IMR-90 (cell line): ENCODE results near the gene AFG1L. TPM values are rescaled to one million over a fixed set of nuclear protein-coding genes. Genes with fewer than 3 reads are reported as not detected.

Source experiments
- ATAC-seq: fragments of 200-7000 bp; cut with Tn5 transposase; 2 replicates; pipeline ENCODE4 v1.9.1; 2020; ENCODE audit warnings: low read depth, mild to moderate bottlenecking, moderate library complexity
- BruUV-seq: library from RNA; stranded (reverse); fragments of 400-500 nt; replicated peaks from 2 replicates; lab custom pipeline; 2021; lab: Mats Ljungman, UMichigan
- CTCF ChIA-PET: fragments of 300-600 bp; formaldehyde crosslinking; extraction: SDS; loops from one replicate; lab custom pipeline; 2021; ENCODE audit warnings: antibody characterized with exemption; lab: Yijun Ruan, JAX
- POLR2A ChIA-PET: fragments of 300-600 bp; sonication (Branson Sonifier 250); formaldehyde crosslinking; loops from one replicate; lab custom pipeline; 2022; ENCODE audit warnings: antibody characterized with exemption; ENCODE audit not compliant: unreplicated experiment; lab: Charles Lee
- DNase-seq: peaks from one replicate; pipeline ENCODE4 v3.0.0; 2013
- H2AFZ ChIP-seq: replicated peaks from 2 replicates; pipeline ENCODE3; 2013; ENCODE audit warnings: low read length, mild to moderate bottlenecking; ENCODE audit not compliant: poor library complexity
- H2AK5ac ChIP-seq: 2 replicates; pipeline ENCODE4 v1.6.1; 2013; ENCODE audit warnings: low read depth, low read length, inconsistent platforms
- H2AK9ac ChIP-seq: replicated peaks from 2 replicates; pipeline ENCODE3; 2013; ENCODE audit warnings: mild to moderate bottlenecking, low read depth, low read length, moderate library complexity; ENCODE audit not compliant: poor library complexity
- H2BK120ac ChIP-seq: 2 replicates; pipeline ENCODE4 v1.6.1; 2013; ENCODE audit warnings: low read depth, low read length, inconsistent platforms
- H2BK15ac ChIP-seq: 3 replicates; pipeline ENCODE4 v1.6.1; 2013; ENCODE audit warnings: low read depth, low read length, inconsistent platforms
- H2BK20ac ChIP-seq: 2 replicates; pipeline ENCODE4 v1.6.1; 2013; ENCODE audit warnings: low read depth, mild to moderate bottlenecking, inconsistent platforms, low read length, moderate library complexity
- H2BK5ac ChIP-seq: 2 replicates; pipeline ENCODE4 v1.6.1; 2013; ENCODE audit warnings: mild to moderate bottlenecking, low read depth, low read length, inconsistent platforms; ENCODE audit not compliant: poor library complexity, severe bottlenecking
- H3K14ac ChIP-seq: replicated peaks from 2 replicates; pipeline ENCODE4 v1.6.1; 2013; ENCODE audit warnings: low read depth, low read length, inconsistent platforms
- H3K18ac ChIP-seq: 2 replicates; pipeline ENCODE4 v1.6.1; 2013; ENCODE audit warnings: low read depth, low read length, control low read depth
- H3K23ac ChIP-seq: 2 replicates; pipeline ENCODE4 v1.6.1; 2013; ENCODE audit warnings: low read depth, low read length, inconsistent platforms
- H3K27ac ChIP-seq: 2 replicates; pipeline ENCODE4 v1.5.1; 2013; ENCODE audit warnings: mild to moderate bottlenecking, control low read depth, low read length; ENCODE audit not compliant: insufficient read depth
- H3K27me3 ChIP-seq: 2 replicates; pipeline ENCODE4 v1.6.1; 2013; ENCODE audit warnings: low read length; ENCODE audit not compliant: control insufficient read depth, insufficient read depth
- H3K36me3 ChIP-seq: 2 replicates; pipeline ENCODE4 v1.6.1; 2013; ENCODE audit warnings: low read length, mixed read lengths; ENCODE audit not compliant: control insufficient read depth, insufficient read depth
- H3K4ac ChIP-seq: 2 replicates; pipeline ENCODE4 v1.6.1; 2013; ENCODE audit warnings: low read depth, low read length, inconsistent platforms
- H3K4me1 ChIP-seq: 2 replicates; pipeline ENCODE4 v1.6.1; 2013; ENCODE audit warnings: low read length, mixed read lengths; ENCODE audit not compliant: control insufficient read depth, insufficient read depth
- H3K4me2 ChIP-seq: 2 replicates; pipeline ENCODE4 v1.6.1; 2013; ENCODE audit warnings: low read depth, mild to moderate bottlenecking, control low read depth, low read length, moderate library complexity
- H3K4me3 ChIP-seq: 2 replicates; pipeline ENCODE4 v1.5.1; 2013; ENCODE audit warnings: low read depth, mild to moderate bottlenecking, control low read depth, low read length, moderate library complexity; ENCODE audit not compliant: insufficient read depth
- H3K56ac ChIP-seq: 2 replicates; pipeline ENCODE4 v1.6.1; 2013; ENCODE audit warnings: low read length, inconsistent platforms; ENCODE audit not compliant: insufficient read depth; ENCODE audit errors: extremely low read depth
- H3K79me1 ChIP-seq, 2 experiments: 2 replicates each; pipeline ENCODE4 v1.6.1; 2013; ENCODE audit warnings: low read length in 2 of 2, inconsistent platforms in 1 of 2, low read depth in 1 of 2
- H3K9ac ChIP-seq: 2 replicates; pipeline ENCODE4 v1.6.1; 2013; ENCODE audit warnings: low read depth, low read length, control low read depth
- H3K9me1 ChIP-seq: 2 replicates; pipeline ENCODE4 v1.6.1; 2013; ENCODE audit warnings: low read length, inconsistent platforms; ENCODE audit not compliant: insufficient read depth
- H3K9me3 ChIP-seq: 2 replicates; pipeline ENCODE4 v1.6.1; 2013; ENCODE audit warnings: low read length; ENCODE audit not compliant: control insufficient read depth, insufficient read depth
- H4K20me1 ChIP-seq: 2 replicates; pipeline ENCODE4 v1.6.1; 2013; ENCODE audit warnings: low read length, inconsistent platforms; ENCODE audit not compliant: insufficient read depth
- H4K5ac ChIP-seq: 2 replicates; pipeline ENCODE4 v1.6.1; 2013; ENCODE audit warnings: mild to moderate bottlenecking, low read depth, low read length, control low read depth
- H4K8ac ChIP-seq, 2 experiments: 2 replicates each; pipeline ENCODE4 v1.6.1; 2013; ENCODE audit warnings: low read depth in 2 of 2, low read length in 2 of 2, control low read depth in 1 of 2, inconsistent platforms in 1 of 2
- H4K91ac ChIP-seq: 2 replicates; pipeline ENCODE4 v1.6.1; 2013; ENCODE audit warnings: low read depth, low read length, inconsistent platforms; ENCODE audit not compliant: insufficient read depth
- BHLHE40 ChIP-seq: fragments of 150-350 bp; IDR thresholded peaks from 2 replicates; pipeline ENCODE4 v1.6.1; 2016; ENCODE audit warnings: mild to moderate bottlenecking, low read depth, low read length
- CEBPB ChIP-seq: IDR thresholded peaks from 2 replicates; pipeline ENCODE4 v1.6.1; 2012; ENCODE audit warnings: low read depth, low read length, improper control_type of control experiment
- FOS ChIP-seq: fragments of 150-350 bp; IDR thresholded peaks from 2 replicates; pipeline ENCODE4 v1.6.1; 2016; ENCODE audit warnings: low read depth, low read length
- MAFK ChIP-seq: IDR thresholded peaks from 2 replicates; pipeline ENCODE4 v1.6.1; 2012; ENCODE audit warnings: low read depth, low read length, improper control_type of control experiment
- MXI1 ChIP-seq: IDR thresholded peaks from 2 replicates; pipeline ENCODE4 v1.6.1; 2012; ENCODE audit warnings: low read depth, mild to moderate bottlenecking, low read length, moderate library complexity, borderline replicate concordance
- NFE2L2 ChIP-seq: fragments of 150-350 bp; IDR thresholded peaks from 2 replicates; pipeline ENCODE4 v1.6.1; 2016; ENCODE audit warnings: low read depth, mild to moderate bottlenecking, low read length
- RAD21 ChIP-seq: IDR thresholded peaks from 2 replicates; pipeline ENCODE4 v1.6.1; 2012; ENCODE audit warnings: low read length, improper control_type of control experiment
- RCOR1 ChIP-seq: IDR thresholded peaks from 2 replicates; pipeline ENCODE4 v1.6.1; 2012; ENCODE audit warnings: mild to moderate bottlenecking, low read length, improper control_type of control experiment; ENCODE audit not compliant: insufficient replicate concordance
- RFX5 ChIP-seq: IDR thresholded peaks from 2 replicates; pipeline ENCODE4 v1.8.0; 2012; ENCODE audit warnings: low read depth, mild to moderate bottlenecking, low read length, moderate library complexity
- SMC3 ChIP-seq: fragments of 150-350 bp; IDR thresholded peaks from 2 replicates; pipeline ENCODE4 v1.6.1; 2016; ENCODE audit warnings: low read depth, mild to moderate bottlenecking, antibody characterized with exemption, low read length, moderate library complexity
- USF2 ChIP-seq: fragments of 150-350 bp; IDR thresholded peaks from 2 replicates; pipeline ENCODE4 v1.6.1; 2017; ENCODE audit warnings: mild to moderate bottlenecking, antibody characterized with exemption, low read length, low read depth
- WGBS, 2 experiments: methylation state at CpG; one replicate each; pipeline versions ENCODE4 v1.1.5 to v1.1.7; 2013; ENCODE audit warnings: missing lambda C conversion rate in 2 of 2; ENCODE audit not compliant: insufficient read length in 1 of 2; ENCODE audit errors: extremely low coverage in 2 of 2; 5-methylcytosine and 5-hydroxymethylcytosine counted together
- dilution Hi-C: fragments of 300-500 bp; cut with HindIII; formaldehyde crosslinking; loops from one replicate; pipeline ENCODE4 v1.14.3; 2018; ENCODE audit warnings: low sequenced_read_pairs; ENCODE audit not compliant: unreplicated experiment
- in situ Hi-C: fragments of 300-500 bp; cut with MboI; formaldehyde crosslinking; loops from 3 replicates; pipeline ENCODE4 v1.14.3; 2019; ENCODE audit warnings: low sequenced_read_pairs, inconsistent platforms, mixed read lengths
- intact Hi-C: fragments of 100-400 bp; cut with micrococcal nuclease; formaldehyde crosslinking; loops from 2 replicates; pipeline ENCODE4 v1.10.0; 2022
- polyA plus RNA-seq, 3 experiments: library from polyadenylated mRNA; depleted of rRNA; stranded (reverse); fragments of >200 nt; gene quantifications; 2 replicates each; pipeline ENCODE4 v1.2.3, GENCODE V29; 2012; ENCODE audit warnings: low replicate concordance in 1 of 3
- total RNA-seq: library from RNA; depleted of rRNA; stranded (reverse); fragments of >200 nt; gene quantifications from 2 replicates; pipeline ENCODE4 v1.2.3, GENCODE V29; 2012
- TF ChIP-seq, protein P1 (sequence below): fragments of 150-350 bp; IDR thresholded peaks from 2 replicates; pipeline ENCODE4 v1.6.1; 2016; ENCODE audit warnings: low read depth, mild to moderate bottlenecking, low read length, moderate library complexity, borderline replicate concordance

The AFG1L gene
- total and polyA plus RNA-seq, 2 of the 4 experiments (the other 2 are of a cell fraction) = 1.0 to 2.0 TPM

GRCh38 chr6:108277295-108277694 lies 17.6 kb upstream of the AFG1L start:
- Histone ChIP-seq H2BK20ac (no peak overlapping the region), H4K91ac (no peak overlapping the region), H3K79me1 (no peaks in the 10 kb centered on the region), H3K4me3 (no peak overlapping the region), H3K27me3 (no peaks in the 10 kb centered on the region; the same call in none of the 2 replicates), H3K4ac (no peak overlapping the region), H2BK120ac (no peak overlapping the region), H3K18ac (no peak overlapping the region), H4K8ac (no peak overlapping the region), H4K20me1 (no peaks in the 10 kb centered on the region), H3K27ac (no peak overlapping the region), H3K36me3 (no peaks in the 10 kb centered on the region), H3K14ac (no peak overlapping the region), H3K9me3 (no peaks in the 10 kb centered on the region), H3K56ac (no peak overlapping the region), H2BK5ac (no peak overlapping the region), H2BK15ac (no peak overlapping the region), H2AK9ac (no peak overlapping the region), H4K5ac (no peak overlapping the region), H2AK5ac (no peak overlapping the region), H3K9me1 (no peaks in the 10 kb centered on the region), H3K9ac (no peak overlapping the region), H3K23ac (no peak overlapping the region), H3K4me2 (no peak overlapping the region), H3K4me1 (no peaks in the 10 kb centered on the region), H2AFZ (no peak overlapping the region)
- TF ChIP-seq BHLHE40 = no peak
- TF ChIP-seq RFX5 = no peak
- no peak for TF ChIP-seq RCOR1
- TF ChIP-seq USF2 = no peak
- TF ChIP-seq MAFK = no peak
- TF ChIP-seq MXI1 = no peak
- no peak for TF ChIP-seq FOS
- no peak for TF ChIP-seq CEBPB
- no peak for TF ChIP-seq NFE2L2
- TF ChIP-seq, protein P1, sequence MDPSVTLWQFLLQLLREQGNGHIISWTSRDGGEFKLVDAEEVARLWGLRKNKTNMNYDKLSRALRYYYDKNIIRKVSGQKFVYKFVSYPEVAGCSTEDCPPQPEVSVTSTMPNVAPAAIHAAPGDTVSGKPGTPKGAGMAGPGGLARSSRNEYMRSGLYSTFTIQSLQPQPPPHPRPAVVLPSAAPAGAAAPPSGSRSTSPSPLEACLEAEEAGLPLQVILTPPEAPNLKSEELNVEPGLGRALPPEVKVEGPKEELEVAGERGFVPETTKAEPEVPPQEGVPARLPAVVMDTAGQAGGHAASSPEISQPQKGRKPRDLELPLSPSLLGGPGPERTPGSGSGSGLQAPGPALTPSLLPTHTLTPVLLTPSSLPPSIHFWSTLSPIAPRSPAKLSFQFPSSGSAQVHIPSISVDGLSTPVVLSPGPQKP = no peak
- no peak for TF ChIP-seq SMC3
- TF ChIP-seq RAD21 = no peak
- CTCF ChIA-PET = no interaction called here
- DNase-seq (no peak), ATAC-seq (no peak)
- no CpG with 5 or more reads among the region's 1 CpG for WGBS, 2 experiments
- in situ Hi-C loops = no loop called here
- POLR2A ChIA-PET = no interaction called here
- intact Hi-C loops = no loop called here
- BruUV-seq = no TSS peak
- dilution Hi-C loops = no loop called here
